Suprapubic skin (tissue), 4 donors: ENCODE measurements around the gene FKBP15.

Experiments used
- EP300 ChIP-seq: sonication (generic); formaldehyde crosslinking; IDR thresholded peaks from one replicate; pipeline ENCODE4 v1.6.1; 2017; ENCODE audit warnings: antibody characterized with exemption
- POLR2A ChIP-seq, 2 donors: fragments of 450-650 bp; IDR thresholded peaks; one replicate each; pipeline ENCODE4 v1.6.1; 2017; ENCODE audit warnings: antibody characterized with exemption in 2 of 2, mild to moderate bottlenecking in 2 of 2, moderate library complexity in 2 of 2
- POLR2AphosphoS5 ChIP-seq, 3 donors: sonication (generic); formaldehyde crosslinking; IDR thresholded peaks; one replicate each; pipeline ENCODE4 v1.6.1; 2017; ENCODE audit warnings: antibody characterized with exemption in 3 of 3
- TF ChIP-seq, protein P1 (sequence below), 2 donors: fragments of 200-600 bp in 1 of 2; fragments of 450-650 bp in 1 of 2; sonication (generic) in 1 of 2; IDR thresholded peaks; one replicate each; pipeline ENCODE4 v1.5.1; 2016 to 2019; ENCODE audit warnings: antibody characterized with exemption in 2 of 2, mild to moderate bottlenecking in 1 of 2, moderate library complexity in 1 of 2

DNA sequence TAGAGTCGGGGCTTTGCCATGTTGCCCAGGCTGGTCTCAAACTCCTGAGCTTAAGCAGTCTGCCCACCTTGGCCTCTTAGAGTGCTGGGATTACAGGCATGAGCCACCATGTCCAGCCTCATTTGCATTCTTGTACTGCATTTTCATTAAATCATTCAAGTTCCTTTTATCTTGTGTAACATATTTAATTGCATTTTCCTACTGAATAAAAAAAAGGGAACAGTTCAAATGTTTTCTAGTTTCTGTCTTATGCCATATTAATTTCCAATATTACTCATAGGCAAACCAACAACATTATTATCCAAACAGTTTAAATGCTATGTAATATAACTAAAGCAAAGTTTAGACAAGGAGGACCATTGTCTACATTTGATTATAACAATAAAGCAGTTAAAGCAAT, 6.4 kb upstream of the FKBP15 start:
- TF ChIP-seq POLR2AphosphoS5 (IDR thresholded peaks at IDR 0.05) (no peak), POLR2A (IDR thresholded peaks at IDR 0.05) (no peak), EP300 (no peak)
- TF ChIP-seq, protein P1, sequence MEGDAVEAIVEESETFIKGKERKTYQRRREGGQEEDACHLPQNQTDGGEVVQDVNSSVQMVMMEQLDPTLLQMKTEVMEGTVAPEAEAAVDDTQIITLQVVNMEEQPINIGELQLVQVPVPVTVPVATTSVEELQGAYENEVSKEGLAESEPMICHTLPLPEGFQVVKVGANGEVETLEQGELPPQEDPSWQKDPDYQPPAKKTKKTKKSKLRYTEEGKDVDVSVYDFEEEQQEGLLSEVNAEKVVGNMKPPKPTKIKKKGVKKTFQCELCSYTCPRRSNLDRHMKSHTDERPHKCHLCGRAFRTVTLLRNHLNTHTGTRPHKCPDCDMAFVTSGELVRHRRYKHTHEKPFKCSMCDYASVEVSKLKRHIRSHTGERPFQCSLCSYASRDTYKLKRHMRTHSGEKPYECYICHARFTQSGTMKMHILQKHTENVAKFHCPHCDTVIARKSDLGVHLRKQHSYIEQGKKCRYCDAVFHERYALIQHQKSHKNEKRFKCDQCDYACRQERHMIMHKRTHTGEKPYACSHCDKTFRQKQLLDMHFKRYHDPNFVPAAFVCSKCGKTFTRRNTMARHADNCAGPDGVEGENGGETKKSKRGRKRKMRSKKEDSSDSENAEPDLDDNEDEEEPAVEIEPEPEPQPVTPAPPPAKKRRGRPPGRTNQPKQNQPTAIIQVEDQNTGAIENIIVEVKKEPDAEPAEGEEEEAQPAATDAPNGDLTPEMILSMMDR (IDR thresholded peaks at IDR 0.05), result no peak
